ENCODE data around the gene VPS8.

Gene VPS8

GRCh38 chr3:185037801-185038200 is 225.8 kb downstream of the VPS8 start:
- CTCF ChIA-PET = interaction anchor here (0.9 kb wide), 1 partner anchor 10 kb away, joined by 3 read pairs; no protein-coding TSS in a partner anchor
- POLR2A ChIA-PET = no interaction called here
- no peak for TF ChIP-seq ZNF639 (tag by site-specific recombination; IDR thresholded peaks at IDR 0.05)
- no peak for TF ChIP-seq ZNF37A (tag by site-specific recombination; IDR thresholded peaks at IDR 0.05)
- TF ChIP-seq ZNF341 (tag by site-specific recombination; IDR thresholded peaks at IDR 0.05; ENCODE audit: low read depth) = no peak
- no peak for TF ChIP-seq ZNF449 (tag by site-specific recombination; IDR thresholded peaks at IDR 0.05)
- no peak for TF ChIP-seq ZNF292 (tag by site-specific recombination; IDR thresholded peaks at IDR 0.05; ENCODE audit: borderline replicate concordance, low read depth)
- TF ChIP-seq ZNF311 (tag by site-specific recombination; IDR thresholded peaks at IDR 0.05; ENCODE audit: borderline replicate concordance) = no peak
- no peak for TF ChIP-seq YY1 (tag by site-specific recombination; IDR thresholded peaks at IDR 0.05)
- TF ChIP-seq ZBTB49 (tag by site-specific recombination; IDR thresholded peaks at IDR 0.05; ENCODE audit: low read depth) = no peak
- no peak for TF ChIP-seq ZNF521 (tag by site-specific recombination; IDR thresholded peaks at IDR 0.05)
- no peak for TF ChIP-seq ZNF19 (tag by site-specific recombination; IDR thresholded peaks at IDR 0.05; ENCODE audit: low read depth)
- TF ChIP-seq ZBTB11 (tag by site-specific recombination; conservative IDR thresholded peaks at IDR 0.05; ENCODE audit: low read depth) = no peak
- TF ChIP-seq ZNF555 (tag by site-specific recombination; conservative IDR thresholded peaks at IDR 0.05) = no peak
- no peak for TF ChIP-seq ELK4 (IDR thresholded peaks at IDR 0.05; ENCODE audit: borderline replicate concordance, low read depth, low read length)
- no peak overlapping the region for H3K4me3 ChIP-seq (ENCODE audit: low read depth, low read length)
- no peak overlapping the region for H3K27ac ChIP-seq (ENCODE audit: extremely low read depth, low read depth, low read length)
- H3K4me1 ChIP-seq (ENCODE audit: control insufficient read depth, insufficient read depth, low read length) = no peaks in the 10 kb centered on the region
- H3K9me3 ChIP-seq (ENCODE audit: control insufficient read depth, insufficient read depth, low read depth, low read length) = no peaks in the 10 kb centered on the region
- H3K36me3 ChIP-seq (ENCODE audit: control insufficient read depth in 2 of 2, insufficient read depth in 1 of 2, low read length in 2 of 2) = no peaks in the 10 kb centered on the region

- Histone ChIP-seq H3K4me1 (ENCODE audit: control insufficient read depth, insufficient read depth, low read length) (no peaks in the 10 kb centered on the region), H3K4me3 (ENCODE audit: low read depth, low read length) (no peak overlapping the region), H3K36me3 (ENCODE audit: control insufficient read depth in 2 of 2, insufficient read depth in 1 of 2, low read length in 2 of 2) (no peaks in the 10 kb centered on the region), H3K9me3 (ENCODE audit: control insufficient read depth, insufficient read depth, low read depth, low read length) (no peaks in the 10 kb centered on the region), H3K27ac (ENCODE audit: extremely low read depth, low read depth, low read length) (no peak overlapping the region)
- CTCF ChIA-PET = interaction anchor here (0.7 kb wide), 1 partner anchor 30 kb away, joined by 3 read pairs; no protein-coding TSS in a partner anchor
- TF ChIP-seq ZNF629 (tag by site-specific recombination; IDR thresholded peaks at IDR 0.05) (peak; percentile 47; the same call in 1 of the 2 replicates), ZNF48 (tag by site-specific recombination; IDR thresholded peaks at IDR 0.05) (no peak), ZNF266 (tag by site-specific recombination; IDR thresholded peaks at IDR 0.05; ENCODE audit: low read depth) (no peak), ZNF785 (tag by site-specific recombination; IDR thresholded peaks at IDR 0.05) (no peak), ATF2 (tag by site-specific recombination; IDR thresholded peaks at IDR 0.05; ENCODE audit: low read depth) (peak; percentile 85), ZNF202 (tag by site-specific recombination; IDR thresholded peaks at IDR 0.05; ENCODE audit: borderline replicate concordance) (no peak)
- POLR2A ChIA-PET = no interaction called here
Observed at GRCh38 chr3:185040425-185040824, 228.5 kb downstream of the VPS8 start.

All from HEK293 (cell line).